ENCODE results near the gene NR2E3. TPM values are rescaled to one million over a fixed set of nuclear protein-coding genes. Genes with fewer than 3 reads are reported as not detected.

The NR2E3 gene
- total and polyA plus RNA-seq, 2 of the 4 experiments (the other 2 are of a cell fraction), result under 0.01 to 0.29 TPM

DNA sequence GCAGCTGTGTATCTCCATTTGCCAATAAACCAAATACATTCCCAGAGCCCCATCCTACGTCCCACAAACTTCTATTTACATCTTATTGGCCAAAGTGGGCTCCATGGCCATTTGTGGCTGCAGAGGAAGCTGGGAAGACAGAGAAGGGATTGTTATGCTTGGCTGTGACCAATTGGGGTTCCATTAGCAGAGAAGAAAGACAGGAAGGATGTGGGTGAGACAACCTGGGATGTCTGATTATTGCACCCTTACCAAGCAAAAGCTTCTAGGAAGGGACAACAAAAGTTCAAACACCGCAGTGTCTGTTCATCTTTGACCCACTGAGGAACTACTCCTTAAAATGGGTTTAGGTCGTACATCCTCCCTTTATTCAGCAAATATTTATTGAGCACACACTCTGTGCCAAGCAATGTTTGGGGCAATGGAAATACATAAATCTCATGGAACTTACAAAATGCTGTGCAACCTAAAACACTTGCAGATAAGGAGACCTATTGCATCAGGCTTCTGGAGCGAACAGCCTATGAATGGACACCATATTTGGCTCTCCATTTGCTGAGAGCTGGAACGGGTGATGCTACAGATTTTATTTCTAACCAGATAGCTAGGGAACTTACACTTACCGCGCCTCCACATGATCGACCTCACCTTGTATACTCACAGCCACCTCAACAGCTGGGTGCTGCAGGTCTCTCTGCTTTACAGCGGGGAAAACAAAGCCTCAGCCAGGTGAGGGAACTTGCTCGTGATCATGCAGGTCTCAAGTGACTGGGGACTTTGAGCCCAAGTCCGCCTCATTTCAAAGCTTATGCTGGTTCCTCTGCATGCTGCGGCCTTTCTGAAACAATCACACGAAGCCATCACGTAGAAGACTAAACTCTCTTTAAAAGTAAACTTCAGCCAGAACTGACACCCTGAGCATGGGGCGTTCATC is 21.4 kb upstream of the NR2E3 start:
- 99% methylated on average over 9 of the region's 15 CpGs; no CpG with 5 or more reads in 1 of the 2 experiments for WGBS, 2 experiments (ENCODE audit: extremely low coverage in 2 of 2, insufficient read length in 1 of 2)
- Histone ChIP-seq H3K27ac (ENCODE audit: insufficient read depth, low read length) (no peak overlapping the region), H2BK15ac (ENCODE audit: low read depth, low read length) (no peak overlapping the region), H3K4ac (ENCODE audit: low read depth, low read length) (no peak overlapping the region), H4K5ac (ENCODE audit: low read depth, low read length) (no peak overlapping the region), H2BK5ac (ENCODE audit: low read depth, low read length, poor library complexity, severe bottlenecking) (no peak overlapping the region), H4K8ac (ENCODE audit: low read depth in 2 of 2, low read length in 2 of 2) (no peak overlapping the region), H2AK9ac (replicated peaks; ENCODE audit: low read depth, low read length, poor library complexity) (no peak overlapping the region), H3K9me3 (ENCODE audit: control insufficient read depth, insufficient read depth, low read length) (no peaks in the 10 kb centered on the region), H3K4me3 (ENCODE audit: insufficient read depth, low read depth, low read length) (no peak overlapping the region), H4K91ac (ENCODE audit: insufficient read depth, low read depth, low read length) (no peak overlapping the region), H3K27me3 (ENCODE audit: control insufficient read depth, insufficient read depth, low read length) (no peaks in the 10 kb centered on the region), H3K14ac (replicated peaks; ENCODE audit: low read depth, low read length) (no peak overlapping the region), H3K36me3 (ENCODE audit: control insufficient read depth, insufficient read depth, low read length) (no peaks in the 10 kb centered on the region), H2BK20ac (ENCODE audit: low read depth, low read length) (no peak overlapping the region), H3K9ac (ENCODE audit: low read depth, low read length) (no peak overlapping the region), H3K79me1 (ENCODE audit: low read depth in 1 of 2, low read length in 2 of 2) (no peaks in the 10 kb centered on the region), H2AFZ (replicated peaks; ENCODE audit: low read length, poor library complexity) (no peak overlapping the region), H3K9me1 (ENCODE audit: insufficient read depth, low read length) (peaks cover 25% of the 10 kb centered on the region), H3K23ac (ENCODE audit: low read depth, low read length) (no peak overlapping the region), H3K18ac (ENCODE audit: low read depth, low read length) (no peak overlapping the region), H3K56ac (ENCODE audit: extremely low read depth, insufficient read depth, low read length) (no peak overlapping the region), H3K4me1 (ENCODE audit: control insufficient read depth, insufficient read depth, low read length) (peaks cover 11% of the 10 kb centered on the region), H4K20me1 (ENCODE audit: insufficient read depth, low read length) (peaks cover 4% of the 10 kb centered on the region; the same call in 1 of the 2 replicates), H3K4me2 (ENCODE audit: low read depth, low read length) (no peak overlapping the region), H2AK5ac (ENCODE audit: low read depth, low read length) (0 out of 2 replicates have a peak overlapping the region, but pooled peaks have one; percentile 27), H2BK120ac (ENCODE audit: low read depth, low read length) (no peak overlapping the region)
- dilution Hi-C loops (cut with HindIII; ENCODE audit: low sequenced_read_pairs, unreplicated experiment), result no loop called here
- ChIA-PET POLR2A (ENCODE audit: unreplicated experiment) (interaction anchor here (0.6 kb wide), 1 partner anchor 1689 kb away, joined by 3 read pairs; no protein-coding TSS in a partner anchor), CTCF (no interaction called here)
- no TSS peak for BruUV-seq (replicated peaks)
- ATAC-seq (ENCODE audit: low read depth) (no peak), DNase-seq (no peak)
- in situ Hi-C loops (cut with MboI; ENCODE audit: low sequenced_read_pairs), result no loop called here
- intact Hi-C loops (cut with micrococcal nuclease), result no loop called here
- TF ChIP-seq USF2 (IDR thresholded peaks at IDR 0.05; ENCODE audit: low read depth, low read length), result no peak
- no peak for TF ChIP-seq ELK1 (IDR thresholded peaks at IDR 0.05; ENCODE audit: borderline replicate concordance, low read depth, low read length)
- TF ChIP-seq MXI1 (IDR thresholded peaks at IDR 0.05; ENCODE audit: borderline replicate concordance, low read depth, low read length), result no peak
- TF ChIP-seq POLR2A (IDR thresholded peaks at IDR 0.05; ENCODE audit: low read depth, low read length), result no peak
- no peak for TF ChIP-seq CTCF (conservative IDR thresholded peaks at IDR 0.05; ENCODE audit: low read depth, low read length)
- TF ChIP-seq CEBPB (IDR thresholded peaks at IDR 0.05; ENCODE audit: low read depth, low read length), result no peak
- no peak for TF ChIP-seq MAZ (IDR thresholded peaks at IDR 0.05; ENCODE audit: borderline replicate concordance, low read depth, low read length)
- TF ChIP-seq FOS (IDR thresholded peaks at IDR 0.05; ENCODE audit: low read depth, low read length), result no peak
- no peak for TF ChIP-seq NFE2L2 (IDR thresholded peaks at IDR 0.05; ENCODE audit: low read depth, low read length)
- TF ChIP-seq RFX5 (IDR thresholded peaks at IDR 0.05; ENCODE audit: low read depth, low read length), result no peak
- no peak for TF ChIP-seq RCOR1 (IDR thresholded peaks at IDR 0.05; ENCODE audit: insufficient replicate concordance, low read length)
- no peak for TF ChIP-seq MAFK (IDR thresholded peaks at IDR 0.05; ENCODE audit: low read depth, low read length)
- no peak for TF ChIP-seq SMC3 (IDR thresholded peaks at IDR 0.05; ENCODE audit: low read depth, low read length)
- no peak for TF ChIP-seq RAD21 (IDR thresholded peaks at IDR 0.05; ENCODE audit: low read length)
